Measurements from ENCODE around the gene PTPN14. TPM values are rescaled to one million over a fixed set of nuclear protein-coding genes. Genes with fewer than 3 reads are reported as not detected.
A peak's percentile ranks its signal among the peaks of the same experiment; 100 is the strongest.

Gene PTPN14
- total RNA-seq, 1 experiment from 2014 or later: 15.7 TPM

GRCh38 chr1:214337511-214337910, 213.9 kb downstream of the PTPN14 start:
- Histone ChIP-seq H3K36me3 (replicated peaks; ENCODE audit: control insufficient read depth, insufficient read depth, low read length) (no peaks in the 10 kb centered on the region; the same call in 1 of the 2 replicates), H3K27me3 (ENCODE audit: control insufficient read depth, insufficient read depth, low read length) (no peaks in the 10 kb centered on the region), H3K4me3 (ENCODE audit: insufficient read depth, low read depth, low read length) (no peak overlapping the region)
- DNase-seq: peak; percentile 51

- Histone ChIP-seq H3K36me3 (replicated peaks; ENCODE audit: control insufficient read depth, insufficient read depth, low read length) (no peaks in the 10 kb centered on the region; the same call in 1 of the 2 replicates), H3K27me3 (ENCODE audit: control insufficient read depth, insufficient read depth, low read length) (no peaks in the 10 kb centered on the region), H3K4me3 (ENCODE audit: insufficient read depth, low read depth, low read length) (no peak overlapping the region)
- DNase-seq: no peak
These were observed 214.4 kb downstream of the PTPN14 start for GRCh38 chr1:214337015-214337414.

GRCh38 chr1:214335567-214335966, 215.8 kb downstream of the PTPN14 start:
- no peak for DNase-seq
- H3K27me3 ChIP-seq (ENCODE audit: control insufficient read depth, insufficient read depth, low read length): no peaks in the 10 kb centered on the region
- H3K4me3 ChIP-seq (ENCODE audit: insufficient read depth, low read depth, low read length): no peak overlapping the region
- H3K36me3 ChIP-seq (replicated peaks; ENCODE audit: control insufficient read depth, insufficient read depth, low read length): no peaks in the 10 kb centered on the region

GRCh38 chr1:214332946-214333798, 218.2 kb downstream of the PTPN14 start:
- Histone ChIP-seq H3K27me3 (ENCODE audit: control insufficient read depth, insufficient read depth, low read length) (no peaks in the 10 kb centered on the region), H3K4me3 (ENCODE audit: insufficient read depth, low read depth, low read length) (no peak overlapping the region), H3K36me3 (replicated peaks; ENCODE audit: control insufficient read depth, insufficient read depth, low read length) (no peaks in the 10 kb centered on the region)
- peak; percentile 77 for DNase-seq

GRCh38 chr1:214331827-214332423, 219.5 kb downstream of the PTPN14 start:
- Histone ChIP-seq H3K4me3 (ENCODE audit: insufficient read depth, low read depth, low read length) (no peak overlapping the region), H3K27me3 (ENCODE audit: control insufficient read depth, insufficient read depth, low read length) (no peaks in the 10 kb centered on the region), H3K36me3 (replicated peaks; ENCODE audit: control insufficient read depth, insufficient read depth, low read length) (no peaks in the 10 kb centered on the region)
- peak; percentile 86 for DNase-seq

GRCh38 chr1:214331180-214331579, 220.2 kb downstream of the PTPN14 start:
- Histone ChIP-seq H3K27me3 (ENCODE audit: control insufficient read depth, insufficient read depth, low read length) (no peaks in the 10 kb centered on the region), H3K36me3 (replicated peaks; ENCODE audit: control insufficient read depth, insufficient read depth, low read length) (no peaks in the 10 kb centered on the region), H3K4me3 (ENCODE audit: insufficient read depth, low read depth, low read length) (no peak overlapping the region)
- DNase-seq: no peak

- no peak for DNase-seq
- no peaks in the 10 kb centered on the region for H3K27me3 ChIP-seq (ENCODE audit: control insufficient read depth, insufficient read depth, low read length)
- no peak overlapping the region for H3K4me3 ChIP-seq (ENCODE audit: insufficient read depth, low read depth, low read length)
- H3K36me3 ChIP-seq (replicated peaks; ENCODE audit: control insufficient read depth, insufficient read depth, low read length): no peaks in the 10 kb centered on the region
These were observed 220.7 kb downstream of the PTPN14 start for GRCh38 chr1:214330715-214331114.

GRCh38 chr1:214330222-214330621, 221.2 kb downstream of the PTPN14 start:
- Histone ChIP-seq H3K27me3 (ENCODE audit: control insufficient read depth, insufficient read depth, low read length) (no peaks in the 10 kb centered on the region), H3K36me3 (replicated peaks; ENCODE audit: control insufficient read depth, insufficient read depth, low read length) (no peaks in the 10 kb centered on the region), H3K4me3 (ENCODE audit: insufficient read depth, low read depth, low read length) (no peak overlapping the region)
- DNase-seq: no peak

- Histone ChIP-seq H3K27me3 (ENCODE audit: control insufficient read depth, insufficient read depth, low read length) (no peaks in the 10 kb centered on the region), H3K4me3 (ENCODE audit: insufficient read depth, low read depth, low read length) (no peak overlapping the region), H3K36me3 (replicated peaks; ENCODE audit: control insufficient read depth, insufficient read depth, low read length) (no peaks in the 10 kb centered on the region)
- no peak for DNase-seq
These were observed 221.8 kb downstream of the PTPN14 start for GRCh38 chr1:214329470-214330220.

GRCh38 chr1:214328770-214329469, 222.5 kb downstream of the PTPN14 start:
- Histone ChIP-seq H3K27me3 (ENCODE audit: control insufficient read depth, insufficient read depth, low read length) (no peaks in the 10 kb centered on the region), H3K4me3 (ENCODE audit: insufficient read depth, low read depth, low read length) (no peak overlapping the region), H3K36me3 (replicated peaks; ENCODE audit: control insufficient read depth, insufficient read depth, low read length) (no peaks in the 10 kb centered on the region)
- peak; percentile 84 for DNase-seq

GRCh38 chr1:214327514-214327913, 223.9 kb downstream of the PTPN14 start:
- Histone ChIP-seq H3K27me3 (ENCODE audit: control insufficient read depth, insufficient read depth, low read length) (no peaks in the 10 kb centered on the region), H3K36me3 (replicated peaks; ENCODE audit: control insufficient read depth, insufficient read depth, low read length) (no peaks in the 10 kb centered on the region), H3K4me3 (ENCODE audit: insufficient read depth, low read depth, low read length) (no peak overlapping the region)
- no peak for DNase-seq

- no peak overlapping the region for H3K4me3 ChIP-seq (ENCODE audit: insufficient read depth, low read depth, low read length)
- no peak for DNase-seq
- H3K36me3 ChIP-seq (replicated peaks; ENCODE audit: control insufficient read depth, insufficient read depth, low read length): no peaks in the 10 kb centered on the region
- H3K27me3 ChIP-seq (ENCODE audit: control insufficient read depth, insufficient read depth, low read length): no peaks in the 10 kb centered on the region
These were observed 225.0 kb downstream of the PTPN14 start for GRCh38 chr1:214326406-214326805.

GRCh38 chr1:214324896-214325800, 226.3 kb downstream of the PTPN14 start:
- H3K36me3 ChIP-seq (replicated peaks; ENCODE audit: control insufficient read depth, insufficient read depth, low read length): no peaks in the 10 kb centered on the region
- no peak for DNase-seq
- H3K4me3 ChIP-seq (ENCODE audit: insufficient read depth, low read depth, low read length): no peak overlapping the region
- H3K27me3 ChIP-seq (ENCODE audit: control insufficient read depth, insufficient read depth, low read length): no peaks in the 10 kb centered on the region
